GM21423 (cell line): ENCODE measurements around the gene FAR2.

Experiments used
- ATAC-seq: cut with Tn5 transposase; IDR thresholded peaks from one replicate; pipeline ENCODE4 v1.9.1; 2021; ENCODE audit warnings: mild to moderate bottlenecking, moderate library complexity; ENCODE audit not compliant: unreplicated experiment

FAR2 gene

DNA sequence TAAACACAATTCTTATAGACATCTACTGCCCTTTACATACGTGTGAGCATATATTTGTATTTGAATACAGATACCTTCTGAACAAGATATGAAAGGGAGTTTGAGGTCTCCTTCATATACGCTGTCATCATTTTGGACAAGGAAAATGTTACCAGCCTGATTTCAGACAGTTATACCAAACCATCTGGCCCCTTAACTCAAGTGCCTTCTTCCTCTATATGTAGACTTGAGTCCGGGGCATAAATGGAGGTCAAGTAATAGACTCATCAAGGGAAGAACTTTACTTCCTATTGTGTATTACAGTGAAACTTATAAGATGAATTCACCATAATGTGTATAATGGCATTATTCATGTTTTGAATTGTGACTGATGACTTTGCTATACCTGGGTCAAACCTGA, 52.2 kb downstream of the FAR2 start:
- ATAC-seq: no peak

DNA sequence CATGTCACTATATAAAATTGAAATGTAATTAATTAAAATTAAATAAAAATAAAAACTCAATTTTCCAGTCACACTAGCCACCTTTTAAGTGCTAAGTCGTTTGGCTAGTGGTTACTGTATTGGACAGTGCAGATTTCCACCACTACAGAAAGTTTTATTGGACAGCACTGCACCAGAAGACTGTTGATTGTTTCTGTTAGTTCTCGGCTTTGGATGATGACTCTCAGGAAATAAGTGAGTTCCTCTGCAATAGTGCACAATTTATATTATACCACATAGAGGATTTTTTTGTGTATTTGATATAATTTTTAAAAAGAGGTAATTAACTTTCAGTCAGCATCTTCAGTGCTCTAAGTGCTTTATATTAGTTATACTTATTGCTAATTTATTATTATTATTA, 52.7 kb downstream of the FAR2 start:
- ATAC-seq: no peak

- no peak for ATAC-seq
These were observed 55.4 kb downstream of the FAR2 start for GRCh38 chr12:29204521-29204920.

- ATAC-seq: no peak
These were observed 58.0 kb downstream of the FAR2 start for GRCh38 chr12:29207120-29207519.

GRCh38 chr12:29208060-29208459, 59.0 kb downstream of the FAR2 start:
- ATAC-seq: no peak

DNA sequence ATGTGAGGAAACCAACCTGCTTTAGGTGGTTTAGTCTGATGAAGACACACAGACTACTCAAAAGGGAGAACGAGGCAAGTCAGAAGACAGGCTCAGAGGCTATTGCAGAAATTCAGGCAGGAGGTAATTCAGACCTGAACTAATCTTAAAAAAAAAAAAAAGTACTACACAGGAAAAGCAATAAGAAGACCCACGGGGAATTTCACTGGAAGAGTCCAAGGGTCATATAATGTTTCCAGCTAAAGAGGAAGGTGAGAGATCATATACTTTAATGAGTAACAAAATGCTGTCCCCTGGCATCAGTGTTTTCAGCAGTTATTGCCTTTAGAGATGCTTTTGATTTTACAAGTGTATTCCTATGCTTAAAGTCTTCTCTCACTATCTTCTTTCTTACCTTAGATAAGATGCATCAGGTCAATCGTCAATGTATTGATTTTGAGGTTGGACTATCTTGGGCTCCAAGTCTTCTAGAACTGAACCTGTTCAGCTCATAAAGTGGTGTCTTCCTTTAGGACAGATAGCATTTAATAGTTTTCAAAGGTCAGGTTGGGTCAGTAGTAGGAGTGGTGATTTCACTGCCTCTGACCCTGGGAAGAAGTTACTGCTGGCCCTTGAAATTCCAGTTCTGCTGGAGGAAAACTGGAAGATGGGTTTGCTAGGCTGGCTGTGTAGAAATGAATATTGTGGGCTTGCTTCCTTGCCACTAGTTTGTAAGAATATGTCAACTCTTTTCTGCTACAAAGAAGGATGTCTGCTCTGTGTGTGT, 60.0 kb downstream of the FAR2 start:
- no peak for ATAC-seq

DNA sequence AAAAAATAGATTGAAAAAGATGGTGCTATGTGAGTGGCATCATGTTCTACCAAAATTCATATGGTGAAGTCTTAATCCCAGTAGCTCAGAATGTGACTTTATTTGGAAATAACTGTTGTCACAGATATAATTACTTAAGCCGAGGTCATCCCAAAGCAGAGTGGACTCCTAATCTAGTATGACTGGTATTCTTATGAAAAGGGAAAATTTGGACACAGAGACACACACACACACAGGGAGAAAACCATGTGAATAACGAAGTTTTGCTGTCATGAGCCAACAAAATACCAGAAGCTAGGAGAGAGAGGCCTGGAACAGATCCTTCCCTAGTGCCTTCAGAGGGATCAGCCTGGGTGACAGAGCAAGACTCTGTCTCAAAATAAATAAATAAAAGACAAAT, 62.6 kb downstream of the FAR2 start:
- ATAC-seq: no peak

DNA sequence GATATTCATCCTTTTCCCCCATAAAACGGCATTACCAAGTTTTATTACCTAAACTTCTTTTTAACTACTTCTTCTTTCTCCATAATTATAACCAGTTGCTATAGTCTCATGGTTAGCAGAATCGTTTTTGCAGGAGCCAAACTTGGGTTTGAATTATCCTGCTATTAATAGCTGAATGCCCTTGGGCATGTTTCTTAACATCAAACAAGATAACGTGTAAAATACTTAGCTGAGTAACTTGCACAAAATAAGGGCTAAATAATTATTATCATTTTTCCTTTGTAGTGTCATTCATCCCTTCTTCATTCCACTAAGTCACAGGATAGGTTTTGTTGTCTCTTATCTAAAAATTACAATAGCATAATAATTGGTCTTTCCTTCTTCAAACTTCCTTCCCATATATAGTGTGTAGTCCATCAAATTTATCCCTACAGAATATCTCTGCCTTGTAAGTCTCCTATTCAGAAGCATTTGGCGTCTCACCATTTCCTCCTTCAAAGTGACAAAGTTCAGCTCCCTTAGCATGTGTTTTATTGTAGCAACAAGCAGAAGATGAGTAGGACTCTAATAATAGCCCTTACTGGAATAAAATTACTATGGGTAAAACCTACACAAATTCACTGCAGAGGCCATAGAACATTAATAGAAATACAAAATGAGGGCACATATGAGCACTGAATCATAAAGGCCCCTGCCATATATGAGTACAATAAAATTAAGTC, 63.8 kb downstream of the FAR2 start:
- ATAC-seq: no peak

GRCh38 chr12:29216266-29216665, 67.2 kb downstream of the FAR2 start:
- ATAC-seq: no peak

- ATAC-seq: no peak
These were observed 67.9 kb downstream of the FAR2 start for GRCh38 chr12:29216797-29217575.

DNA sequence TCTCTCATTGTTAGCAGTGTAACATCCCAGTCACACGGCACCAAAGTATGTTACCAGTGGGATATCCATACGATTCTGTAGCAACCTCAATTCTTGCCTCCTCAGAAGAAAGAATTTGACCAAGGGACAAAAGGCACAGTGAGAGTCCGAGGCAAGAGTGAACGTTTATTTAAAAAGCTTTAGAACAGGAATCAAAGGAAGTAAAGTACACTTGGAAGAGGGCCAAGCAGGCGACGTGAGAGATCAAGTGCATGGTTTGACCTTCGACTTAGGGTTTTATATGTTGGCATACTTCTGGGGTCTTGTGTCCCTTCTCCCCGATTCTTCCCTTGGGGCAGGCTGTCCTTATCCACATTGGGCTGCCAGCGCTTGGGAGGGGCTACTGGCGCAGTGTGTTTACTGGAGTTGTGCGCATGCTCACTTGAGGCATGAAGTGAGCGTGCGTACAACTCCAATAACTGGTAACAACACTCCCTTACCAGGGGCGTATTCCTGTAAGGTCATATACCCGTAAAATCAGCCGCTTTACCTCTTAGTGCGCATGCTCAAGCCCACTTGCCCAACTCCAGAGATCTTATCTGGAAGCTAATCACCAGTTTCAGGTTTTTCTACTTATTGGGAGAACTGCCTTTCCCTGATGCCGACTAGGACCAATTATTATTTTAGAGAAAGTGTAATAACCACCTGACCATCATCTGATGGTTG, 71.7 kb downstream of the FAR2 start:
- ATAC-seq: no peak

DNA sequence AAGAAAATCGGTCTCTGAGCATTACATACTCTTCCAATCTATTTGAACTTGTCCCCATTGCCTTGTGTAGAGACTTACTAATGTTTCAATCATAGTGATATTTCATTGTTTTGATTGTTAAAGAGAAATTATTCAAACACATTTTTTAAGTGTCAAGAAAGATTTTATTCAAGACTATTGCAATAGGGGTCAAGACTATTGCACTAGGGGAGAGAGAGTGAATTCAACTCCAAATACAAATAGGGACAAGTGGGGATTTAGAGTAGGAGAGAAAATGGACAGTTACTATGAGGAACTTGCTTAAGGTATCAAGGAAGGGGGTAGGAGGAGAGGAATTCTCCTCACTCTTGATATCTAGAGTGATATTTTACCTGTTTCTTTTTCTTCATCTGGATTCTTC, 73.1 kb downstream of the FAR2 start:
- ATAC-seq: no peak

GRCh38 chr12:29223426-29223825, 74.3 kb downstream of the FAR2 start:
- no peak for ATAC-seq

GRCh38 chr12:29223956-29224543, 75.0 kb downstream of the FAR2 start:
- ATAC-seq: no peak

DNA sequence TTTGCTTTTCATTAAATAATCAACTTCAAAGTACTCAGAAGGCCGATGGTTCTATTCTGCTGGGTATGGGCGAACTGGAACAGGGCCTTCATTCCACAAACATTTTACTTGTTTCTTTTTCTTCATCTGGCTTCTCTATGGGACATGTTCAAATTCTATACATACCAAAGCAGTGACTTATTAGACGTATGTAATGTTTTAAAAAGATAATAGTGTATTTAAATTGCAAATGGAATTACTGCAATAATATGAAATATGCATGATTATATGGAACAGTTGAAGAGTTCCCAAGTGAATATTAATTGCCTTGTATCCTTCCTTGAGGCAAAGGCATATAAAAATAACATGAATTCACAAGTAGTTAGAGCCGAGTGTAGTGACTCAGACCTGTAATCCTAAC, 75.5 kb downstream of the FAR2 start:
- no peak for ATAC-seq

DNA sequence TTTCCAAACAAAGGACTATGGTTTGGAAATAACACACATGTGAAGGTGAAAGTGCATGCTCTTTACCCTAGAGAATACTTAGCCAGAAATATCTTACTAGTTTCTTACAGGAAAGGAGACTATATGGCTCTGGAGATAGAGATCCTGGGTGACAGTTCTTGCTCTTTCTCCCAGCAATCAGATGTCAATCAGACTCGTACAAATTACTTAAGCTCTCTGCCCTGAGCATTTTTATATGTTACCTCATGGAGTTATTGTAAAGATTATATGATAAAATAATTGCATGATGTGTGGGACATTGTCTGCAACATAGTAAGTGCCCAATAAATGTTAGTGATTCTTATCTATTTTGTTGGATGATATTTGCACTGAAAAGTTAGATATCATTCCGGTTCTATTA, 76.8 kb downstream of the FAR2 start:
- no peak for ATAC-seq

- ATAC-seq: no peak
These were observed 77.5 kb downstream of the FAR2 start for GRCh38 chr12:29226616-29227015.

GRCh38 chr12:29228474-29229157, 79.5 kb downstream of the FAR2 start:
- no peak for ATAC-seq

GRCh38 chr12:29229158-29229505, 80.1 kb downstream of the FAR2 start:
- no peak for ATAC-seq

DNA sequence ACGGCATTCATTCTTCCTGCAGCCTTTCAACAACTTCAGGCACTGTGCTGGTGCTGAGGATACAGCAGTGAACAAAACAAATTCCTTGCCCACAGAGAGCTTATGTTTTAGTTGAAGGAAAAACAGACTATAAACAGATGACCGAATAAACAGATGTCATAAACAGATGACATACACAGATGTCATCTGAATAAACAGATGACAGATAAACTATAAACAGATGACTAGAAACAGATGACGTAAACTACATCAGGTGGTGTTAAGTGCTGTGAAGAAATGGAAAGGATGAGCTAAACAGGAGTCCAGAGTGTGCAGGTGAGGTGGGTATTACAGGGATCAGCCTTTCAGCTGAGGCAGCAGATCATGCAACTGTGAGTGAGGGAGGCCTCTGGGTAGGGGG, 80.9 kb downstream of the FAR2 start:
- ATAC-seq: no peak
